Measurements from ENCODE around the gene ARHGEF37. TPM values are rescaled to one million over a fixed set of nuclear protein-coding genes. Genes with fewer than 3 reads are reported as not detected.
"Not testable (repeated sequence)": the region's sequence is repeated elsewhere in the genome, so short reads cannot be mapped to it uniquely, and the experiment has no call there.

The ARHGEF37 gene, protein sequence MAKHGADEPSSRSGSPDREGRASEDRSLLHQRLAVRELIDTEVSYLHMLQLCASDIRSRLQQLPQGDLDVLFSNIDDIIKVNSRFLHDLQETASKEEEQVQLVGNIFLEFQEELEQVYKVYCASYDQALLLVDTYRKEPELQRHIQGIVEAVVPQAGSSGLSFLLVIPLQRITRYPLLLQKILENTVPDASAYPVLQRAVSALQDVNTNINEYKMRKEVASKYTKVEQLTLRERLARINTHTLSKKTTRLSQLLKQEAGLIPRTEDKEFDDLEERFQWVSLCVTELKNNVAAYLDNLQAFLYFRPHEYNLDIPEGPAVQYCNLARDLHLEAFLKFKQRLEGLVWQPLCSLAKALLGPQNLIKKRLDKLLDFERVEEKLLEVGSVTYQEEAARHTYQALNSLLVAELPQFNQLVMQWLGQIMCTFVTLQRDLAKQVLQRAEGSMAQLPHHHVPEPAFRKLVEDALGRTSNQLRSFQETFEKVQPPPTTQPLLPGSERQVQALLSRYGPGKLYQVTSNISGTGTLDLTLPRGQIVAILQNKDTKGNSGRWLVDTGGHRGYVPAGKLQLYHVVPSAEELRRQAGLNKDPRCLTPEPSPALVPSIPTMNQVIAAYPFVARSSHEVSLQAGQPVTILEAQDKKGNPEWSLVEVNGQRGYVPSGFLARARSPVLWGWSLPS
- total RNA-seq, result 11.9 TPM

DNA sequence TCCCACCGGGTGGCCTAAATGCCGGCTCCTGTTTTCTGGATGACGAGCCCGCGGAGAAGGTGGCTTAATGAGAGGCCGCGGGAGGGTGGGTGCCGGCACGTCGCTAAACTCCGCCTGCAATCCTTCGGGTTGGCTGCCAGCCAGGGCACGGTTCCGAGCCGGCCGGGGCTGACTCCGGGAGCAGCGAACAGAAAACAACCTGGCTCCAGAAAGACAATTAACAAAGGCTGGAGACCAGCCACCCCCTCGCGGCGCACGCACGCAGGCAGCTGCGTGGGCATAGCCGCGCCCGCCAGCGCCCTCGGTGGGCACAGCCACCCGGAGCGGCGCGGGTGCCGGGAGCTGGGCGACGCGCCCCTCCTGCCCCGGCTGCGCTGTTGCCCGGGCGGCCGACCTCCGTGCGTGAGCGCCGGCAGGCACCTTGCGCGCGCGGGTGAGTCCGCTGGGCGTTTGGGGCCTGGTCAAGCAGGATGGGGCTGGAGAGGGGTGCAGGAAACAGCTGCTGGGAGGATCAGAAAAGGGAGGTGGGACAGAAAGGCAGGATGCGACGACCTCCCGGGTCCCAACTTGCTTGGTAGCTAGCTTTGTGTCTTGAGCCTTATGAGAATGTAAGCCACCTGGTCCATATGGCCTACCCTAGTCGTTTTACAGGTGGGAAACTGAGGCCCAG is at the start of gene ARHGEF37:
ARHGEF37 (plus strand) TSS at position 307 of the 670 bp plus-strand sequence. CDS start 16,272 bp downstream, outside the sequence.
- peak; percentile 90 for DNase-seq (ENCODE audit: low spot score)

DNA sequence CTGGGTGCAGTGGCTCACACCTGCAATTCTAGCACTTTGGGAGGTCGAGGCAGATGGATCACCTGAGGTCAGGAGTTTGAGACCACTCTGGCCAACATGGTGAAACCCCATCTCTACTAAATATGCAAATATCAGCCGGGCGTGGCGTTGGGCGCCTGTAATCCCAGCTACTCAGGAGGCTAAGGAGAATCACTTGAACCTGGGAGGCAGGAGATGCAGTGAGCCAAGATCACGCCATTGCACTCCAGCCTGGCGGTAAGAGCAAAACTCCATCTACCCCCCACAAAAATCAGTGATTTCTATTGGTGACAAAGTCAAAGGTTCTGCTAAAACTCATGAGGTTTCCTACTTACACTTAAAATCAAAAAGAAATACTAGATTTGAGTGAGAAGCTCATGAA is 48.9 kb upstream of the ARHGEF37 start:
- DNase-seq (ENCODE audit: low spot score), result no peak

DNA sequence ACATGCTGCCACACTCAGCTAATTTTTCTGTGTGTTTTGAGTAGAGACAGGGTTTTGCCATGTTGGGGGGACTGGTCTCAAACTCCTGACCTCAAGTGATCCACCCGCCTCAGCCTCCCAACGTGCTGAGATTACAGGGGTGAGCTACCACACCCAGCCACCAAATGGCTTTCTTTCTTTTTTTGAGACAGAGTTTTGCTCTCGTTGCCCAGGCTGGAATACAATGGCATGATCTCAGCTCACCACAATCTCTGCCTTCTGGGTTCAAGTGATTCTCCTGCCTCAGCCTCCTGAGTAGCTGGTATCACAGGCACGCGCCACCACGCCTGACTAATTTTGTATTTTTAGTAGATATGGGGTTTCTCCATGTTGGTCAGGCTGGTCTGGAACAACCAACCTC is 45.5 kb upstream of the ARHGEF37 start:
- DNase-seq (ENCODE audit: low spot score), result not testable (repeated sequence)

DNA sequence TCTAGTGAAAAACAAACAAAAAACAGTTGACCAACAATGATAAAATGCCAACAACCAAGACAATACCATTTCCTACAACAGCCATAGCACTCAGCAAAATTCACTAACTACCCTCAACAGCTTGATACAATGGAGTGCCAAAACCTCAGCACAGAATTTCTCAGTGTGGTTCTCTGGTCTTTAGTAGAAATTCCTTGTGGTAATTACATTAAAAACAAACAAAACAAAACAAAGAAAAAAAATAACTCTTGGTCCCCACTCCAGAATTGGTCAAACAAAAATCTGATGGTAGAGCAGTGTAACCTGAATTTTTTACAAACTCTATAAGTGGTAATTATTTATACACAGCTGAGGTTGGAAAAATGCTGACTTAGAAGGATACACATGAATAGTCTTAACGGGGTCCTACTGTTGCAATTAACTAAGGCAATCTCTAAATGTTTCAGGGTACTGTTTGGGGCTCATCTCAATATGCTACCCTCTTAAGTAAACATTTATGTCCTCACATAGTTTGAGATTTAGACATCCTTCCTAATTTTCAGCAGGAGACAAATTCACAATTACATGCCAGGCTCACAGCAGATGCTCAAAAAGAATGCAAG is 43.8 kb upstream of the ARHGEF37 start:
- no peak for DNase-seq (ENCODE audit: low spot score)

DNA sequence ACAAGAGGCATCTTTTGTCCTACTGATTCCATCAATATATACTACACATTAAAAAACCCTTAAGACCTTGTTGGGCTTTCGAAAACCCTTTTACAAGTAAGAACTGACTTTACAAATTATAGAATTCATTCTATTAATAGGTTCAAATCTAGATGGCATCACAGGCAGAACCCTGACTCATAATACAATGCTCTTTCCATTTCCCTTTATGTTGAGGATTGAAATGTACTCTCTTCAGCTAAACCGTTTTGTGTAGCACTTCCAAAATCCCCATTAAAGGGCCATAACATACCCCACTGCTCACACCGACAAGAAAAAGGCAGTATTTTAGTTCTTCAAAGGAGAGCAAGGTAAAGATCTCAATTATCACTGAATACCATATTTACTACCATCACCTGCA is 41.2 kb upstream of the ARHGEF37 start:
- DNase-seq (ENCODE audit: low spot score), result no peak

DNA sequence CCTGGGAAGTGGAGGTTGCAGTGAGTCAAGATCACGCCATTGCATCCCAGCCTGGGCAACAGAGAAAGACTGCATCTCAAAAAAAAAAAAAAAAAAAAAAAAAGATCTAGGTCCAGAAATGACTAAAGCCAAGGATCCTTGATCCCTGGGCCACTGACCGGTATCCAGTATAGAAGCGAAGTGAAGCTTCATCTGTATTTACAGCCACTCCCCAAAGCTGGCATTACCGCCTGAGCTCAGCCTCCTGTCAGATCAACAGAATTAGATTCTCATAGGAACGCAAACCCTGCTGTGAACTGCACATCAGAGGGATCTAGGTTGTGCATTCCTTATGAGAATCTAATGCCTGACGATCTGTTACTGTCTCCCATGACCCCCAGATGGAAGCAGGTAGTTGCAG is 39.4 kb upstream of the ARHGEF37 start:
- no peak for DNase-seq (ENCODE audit: low spot score)

DNA sequence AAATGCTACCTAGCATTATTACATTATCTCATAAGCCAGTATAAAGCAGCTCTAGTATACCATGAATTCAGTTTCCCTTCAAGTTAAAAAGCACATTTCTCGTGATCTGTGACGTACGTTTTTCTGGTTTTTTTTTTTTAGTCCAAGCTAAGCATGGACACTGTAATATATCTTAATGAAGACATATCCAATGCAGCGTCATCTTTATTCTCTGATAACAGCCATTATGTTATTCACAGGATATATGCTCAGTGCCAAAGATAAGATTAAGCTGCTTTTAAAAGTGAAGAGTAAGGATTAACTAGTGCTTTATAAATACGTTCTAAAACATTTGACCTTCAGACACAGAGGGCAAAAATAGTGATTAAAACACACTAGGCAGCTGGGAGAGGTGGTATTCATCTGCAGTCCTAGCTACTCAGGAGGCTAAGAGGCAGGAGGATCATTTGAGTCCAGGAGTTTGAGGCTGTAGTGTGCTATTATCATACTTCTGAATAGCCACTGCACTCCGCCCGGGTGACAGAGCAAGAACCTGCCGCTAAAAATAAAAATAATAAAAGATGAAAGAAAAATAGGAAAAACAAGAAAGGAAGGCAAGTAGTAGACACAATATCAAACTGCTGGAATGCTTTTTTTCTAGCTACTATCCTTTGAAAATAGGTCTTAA is 37.8 kb upstream of the ARHGEF37 start:
- DNase-seq (ENCODE audit: low spot score), result no peak

DNA sequence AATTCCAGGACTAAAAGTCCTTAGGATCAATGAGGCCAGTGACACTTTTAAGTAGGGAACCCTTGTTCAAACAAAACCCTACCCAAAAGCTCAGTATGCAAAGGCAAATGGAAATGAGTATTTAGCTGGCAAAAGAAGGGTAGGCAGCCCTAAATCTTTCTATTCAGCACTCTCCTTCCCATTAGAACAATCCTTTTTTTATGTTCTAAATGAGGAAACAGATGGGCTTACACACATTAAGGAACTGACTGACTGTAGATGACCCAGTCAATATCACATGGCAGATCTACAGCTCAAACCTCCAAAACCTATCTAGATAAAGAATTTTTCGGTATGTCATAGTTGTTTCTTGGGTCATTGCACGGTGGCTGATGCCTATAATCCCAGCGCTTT is 37.3 kb upstream of the ARHGEF37 start:
- DNase-seq (ENCODE audit: low spot score), result no peak

DNA sequence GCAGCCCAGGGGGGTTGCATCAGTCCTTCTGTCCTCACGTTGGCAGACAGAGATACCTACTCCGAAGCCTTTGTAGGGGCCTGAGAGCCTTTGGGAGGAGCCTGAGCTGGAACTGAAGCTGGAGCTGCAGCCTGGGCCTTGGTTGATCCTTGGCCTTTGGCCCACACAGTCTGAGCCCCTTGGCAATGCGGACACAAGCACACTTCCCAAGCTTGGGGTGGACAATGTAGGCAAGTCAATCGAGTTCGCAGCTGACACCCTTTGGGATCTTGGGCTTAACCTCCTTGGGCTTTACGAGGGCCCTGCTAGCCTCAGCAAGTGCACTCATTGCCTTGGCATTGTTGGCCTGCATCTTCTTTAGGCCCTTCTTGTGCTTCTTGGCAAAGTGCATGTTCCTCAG is 36.0 kb upstream of the ARHGEF37 start:
- DNase-seq (ENCODE audit: low spot score), result no peak

DNA sequence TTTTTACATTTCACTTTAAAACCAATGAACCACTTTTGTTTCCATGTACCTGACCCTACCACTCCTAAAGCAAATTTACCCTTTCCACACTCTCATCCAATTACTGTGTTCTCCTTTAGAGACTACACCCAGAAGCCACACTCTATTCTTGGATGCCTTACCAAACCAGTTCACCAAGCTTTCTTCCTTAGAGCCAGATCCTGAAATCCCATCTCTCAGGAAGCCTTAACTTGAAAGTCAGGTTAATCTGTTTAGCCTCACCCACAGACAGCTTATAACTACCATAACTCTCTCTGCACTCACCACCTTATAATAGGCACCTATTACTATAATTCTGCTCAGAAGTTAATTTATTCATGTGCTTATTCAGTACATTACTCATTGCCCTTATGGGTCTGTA is 34.3 kb upstream of the ARHGEF37 start:
- DNase-seq (ENCODE audit: low spot score), result no peak

DNA sequence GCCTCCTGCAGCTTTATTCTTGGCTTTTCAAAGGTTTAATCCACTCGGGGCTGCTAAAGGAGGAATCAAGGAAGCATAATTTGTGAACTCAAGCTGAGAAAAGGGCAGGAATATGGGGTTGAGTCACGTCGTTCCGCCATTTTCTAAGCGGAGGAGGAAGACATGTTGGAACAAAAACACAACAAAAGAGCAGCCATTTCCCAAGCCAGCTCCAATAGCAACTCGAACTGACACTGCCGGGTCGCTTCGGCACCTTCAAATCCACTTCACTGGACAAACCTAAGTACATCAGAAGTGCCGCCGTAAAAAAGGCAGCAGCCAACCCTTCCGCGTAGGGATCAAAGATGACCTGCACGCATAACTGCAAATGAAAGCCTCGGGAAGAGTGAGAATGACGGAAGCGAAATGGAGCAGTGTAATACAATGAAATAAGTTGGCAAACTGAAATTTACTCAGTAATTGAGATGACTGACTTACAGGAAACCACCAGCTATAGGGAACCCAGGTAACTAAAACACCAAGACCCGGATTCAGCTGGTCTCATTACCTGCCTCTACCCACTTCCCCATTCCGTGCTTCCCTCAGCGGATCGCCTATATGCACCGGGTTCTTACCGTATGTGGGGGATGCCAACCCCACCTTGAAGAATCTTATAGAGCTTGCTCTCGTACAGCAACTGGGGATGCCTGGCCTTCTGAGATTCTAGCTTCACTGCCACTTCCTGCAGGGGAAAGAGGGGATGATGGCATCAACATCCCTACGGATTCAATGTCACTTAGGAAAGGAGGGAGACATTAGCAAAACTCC is 31.6 kb upstream of the ARHGEF37 start:
- no peak for DNase-seq (ENCODE audit: low spot score)

DNA sequence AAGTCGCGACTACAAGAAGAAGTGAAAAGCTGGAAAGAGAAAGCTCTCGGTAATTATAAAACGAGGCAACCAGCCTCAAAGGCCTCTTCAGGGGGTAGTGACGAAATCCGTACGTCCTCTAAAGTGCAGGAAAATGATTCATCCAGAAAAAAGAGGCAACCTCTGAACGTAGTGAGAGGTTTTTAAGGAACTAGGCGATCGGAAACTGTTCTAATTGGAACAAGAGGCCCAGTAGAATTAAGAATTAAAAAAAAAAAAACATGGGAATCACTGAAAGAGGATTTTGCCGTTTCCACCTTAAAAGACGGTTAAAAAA is 31.1 kb upstream of the ARHGEF37 start:
- DNase-seq (ENCODE audit: low spot score), result no peak

DNA sequence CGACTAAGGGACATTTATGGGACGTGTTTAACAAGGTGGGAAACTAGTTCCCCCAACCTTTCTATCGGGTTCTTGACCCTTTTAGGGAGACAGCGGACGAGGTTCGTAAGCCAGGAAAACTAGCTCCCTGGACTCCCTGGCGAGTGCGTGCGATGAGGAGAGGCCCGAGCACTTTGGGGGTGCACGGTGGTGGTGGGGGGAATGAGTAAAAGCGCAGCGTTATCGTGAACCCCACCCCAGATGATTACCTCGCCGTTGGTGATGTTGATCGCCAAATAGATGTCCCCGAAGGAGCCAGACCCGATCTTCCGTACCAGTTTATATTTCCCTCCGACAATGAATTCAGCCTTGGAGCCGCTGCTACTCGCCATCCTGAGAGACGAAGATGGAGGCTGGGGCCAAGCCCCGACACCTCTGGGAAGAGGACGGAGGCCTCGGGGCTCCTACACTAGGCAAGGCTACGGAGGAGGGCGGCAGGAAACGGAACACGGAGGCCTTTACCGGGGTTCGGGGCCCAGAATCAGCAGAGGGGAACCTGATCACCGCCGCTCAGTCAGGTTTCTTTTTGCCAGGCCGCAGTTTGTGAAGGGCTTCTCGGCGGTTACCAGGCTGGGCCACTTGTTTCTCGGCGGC is 30.6 kb upstream of the ARHGEF37 start:
- DNase-seq (ENCODE audit: low spot score), result no peak

DNA sequence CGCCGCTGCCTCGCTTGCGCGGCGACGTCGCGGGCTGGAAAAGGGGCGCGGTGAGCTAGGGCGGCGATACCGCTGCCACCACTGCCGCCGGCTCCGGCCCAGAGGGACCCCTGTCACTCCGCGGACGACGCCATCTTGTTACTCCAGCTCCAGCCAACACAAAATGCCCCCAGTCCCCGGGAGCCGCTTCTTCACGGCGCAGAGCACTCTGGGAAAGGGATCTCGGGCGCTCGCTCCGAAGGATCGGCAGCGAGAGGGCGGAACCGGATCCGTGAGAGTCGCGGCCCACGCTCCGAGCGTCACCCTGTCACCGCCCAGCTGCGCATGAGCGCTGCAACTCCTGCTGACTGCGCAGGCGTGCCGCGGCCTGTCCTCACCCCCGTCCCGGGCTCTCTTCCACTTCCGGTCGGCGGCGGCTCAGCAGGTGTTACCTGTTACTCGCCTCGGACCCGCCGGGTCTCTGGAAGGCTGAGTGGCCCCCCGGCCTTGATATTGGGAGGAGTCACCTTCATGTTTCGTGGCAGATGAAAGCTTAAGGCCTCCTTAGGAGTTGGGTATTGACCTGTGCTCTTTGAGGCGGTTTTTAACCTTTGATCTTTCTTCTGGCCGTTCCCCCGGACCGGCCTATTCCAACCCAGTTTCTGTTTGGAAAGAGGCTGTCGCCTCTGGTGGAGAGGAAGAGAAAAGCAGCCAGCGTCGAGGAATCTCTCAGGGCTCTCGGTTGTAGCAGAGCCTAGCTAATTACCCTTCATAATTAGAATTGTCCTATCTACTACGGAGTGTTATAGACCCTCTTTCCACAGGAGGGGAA is 29.9 kb upstream of the ARHGEF37 start, which contains the start of gene CSNK1A1:
CSNK1A1 (minus strand) TSS at position 213 of the 811 bp plus-strand sequence. CDS start 475 bp downstream, outside the sequence.
- peak; percentile 98 for DNase-seq (ENCODE audit: low spot score)

DNA sequence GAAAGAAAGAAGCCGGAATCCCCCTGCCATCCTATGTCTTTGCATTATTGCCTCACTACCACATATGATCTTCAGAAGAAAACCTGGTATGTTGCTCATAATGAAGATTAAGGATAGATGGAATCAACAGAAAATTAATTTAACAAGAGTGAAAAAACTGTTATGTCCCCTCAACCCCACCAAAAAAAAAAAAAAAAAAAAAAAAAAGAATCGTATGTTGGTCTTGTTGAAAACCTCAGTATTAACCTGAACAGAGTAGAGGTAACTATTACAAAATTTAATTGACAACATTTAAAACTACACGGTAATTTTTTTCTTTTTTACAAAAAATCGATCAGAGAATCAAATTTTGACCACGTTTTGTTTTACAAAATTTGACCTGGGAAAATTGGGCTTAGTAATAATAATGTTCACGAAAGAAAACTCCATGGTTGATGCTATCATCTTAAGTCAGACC is 29.2 kb upstream of the ARHGEF37 start:
- DNase-seq (ENCODE audit: low spot score), result no peak

DNA sequence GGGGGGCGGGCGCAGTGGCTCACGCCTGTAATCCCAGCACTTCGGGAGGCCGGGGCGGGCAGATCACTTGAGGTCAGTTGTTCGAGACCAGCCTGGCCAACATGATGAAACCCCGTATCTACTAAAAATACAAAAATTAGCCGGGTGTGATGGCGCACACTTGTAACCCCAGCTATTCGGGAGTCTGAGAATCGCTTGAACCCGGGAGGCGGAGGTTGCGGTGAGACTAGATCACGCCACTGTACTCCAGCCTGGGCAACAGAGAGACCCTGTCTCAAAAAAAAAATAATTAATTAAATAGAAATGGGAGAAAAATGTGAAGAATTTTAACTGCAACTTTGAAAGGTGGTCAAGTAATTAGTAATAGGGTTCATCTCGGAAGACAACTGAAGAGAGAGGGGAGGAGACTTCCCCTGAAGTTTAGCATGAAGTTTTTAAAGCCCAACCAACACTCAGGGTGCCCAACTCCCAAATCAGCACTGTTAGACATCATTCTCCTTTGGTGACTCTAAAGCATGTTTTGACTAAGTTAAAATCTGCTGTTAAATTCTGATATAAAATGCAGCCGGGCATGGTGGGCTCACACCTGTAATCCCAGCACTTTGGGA is 28.6 kb upstream of the ARHGEF37 start:
- no peak for DNase-seq (ENCODE audit: low spot score)

DNA sequence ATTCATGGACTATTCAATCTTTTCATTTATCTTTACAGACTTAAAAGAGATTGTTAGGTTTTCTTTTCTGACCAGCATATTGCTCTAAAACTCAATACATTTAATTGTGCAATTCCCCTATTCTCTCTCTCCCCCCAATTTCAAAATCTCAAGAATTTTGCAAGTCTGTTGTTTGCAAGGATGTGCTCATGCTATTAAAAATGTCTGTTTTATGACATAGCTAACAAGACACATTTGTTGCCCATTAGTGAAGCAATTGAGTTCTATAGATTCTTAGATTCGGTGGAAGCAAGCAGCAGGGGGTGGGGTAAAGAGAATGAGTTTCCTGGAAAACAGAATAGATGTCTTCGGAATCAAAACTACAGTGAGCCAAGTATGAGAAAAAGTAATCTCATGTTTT is 21.6 kb upstream of the ARHGEF37 start:
- no peak for DNase-seq (ENCODE audit: low spot score)

DNA sequence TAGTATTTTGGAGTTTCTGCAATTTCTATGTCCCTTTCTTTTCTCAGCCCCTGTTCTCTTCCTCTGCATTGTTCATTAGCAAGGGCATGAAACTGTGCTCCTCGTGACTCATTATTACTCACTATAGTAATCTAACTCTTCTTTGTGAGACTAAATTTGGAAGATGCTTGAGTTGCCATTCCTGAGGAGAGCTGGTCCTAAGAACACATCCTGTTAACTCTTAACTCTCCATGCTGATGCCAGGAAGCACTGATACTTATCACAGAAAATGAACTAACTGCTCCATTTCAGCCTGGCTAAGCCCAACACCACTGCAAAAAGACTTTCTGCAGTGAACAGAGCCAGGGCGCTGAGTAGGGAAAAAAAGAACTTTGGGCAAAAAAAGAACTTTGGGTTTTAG is 19.4 kb upstream of the ARHGEF37 start:
- DNase-seq (ENCODE audit: low spot score), result no peak

DNA sequence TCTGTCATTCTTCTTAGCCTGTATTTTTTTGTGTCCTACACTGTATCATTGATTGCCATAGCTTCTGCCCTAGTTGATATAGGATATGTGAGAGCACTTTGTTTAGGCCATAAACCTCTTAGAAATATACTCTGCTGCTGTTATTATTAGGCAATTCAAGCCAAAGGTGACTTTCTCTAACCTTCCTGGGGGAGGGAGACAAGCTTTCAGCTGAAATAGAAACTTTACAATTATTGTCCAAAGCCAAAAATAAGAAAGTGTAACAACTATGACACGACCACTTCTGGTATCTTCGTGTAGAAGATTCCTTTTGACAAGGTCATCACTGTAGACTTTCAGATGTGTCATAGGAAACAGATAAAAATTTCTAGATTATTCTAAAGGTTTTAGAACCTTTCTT is 17.8 kb upstream of the ARHGEF37 start:
- no peak for DNase-seq (ENCODE audit: low spot score)
